IMR-90 (cell line): ENCODE results near the gene NPC1. TPM values are rescaled to one million over a fixed set of nuclear protein-coding genes. Genes with fewer than 3 reads are reported as not detected.

Experiments
- CEBPB ChIP-seq: IDR thresholded peaks from 2 replicates; pipeline ENCODE4 v1.6.1; 2012; ENCODE audit warnings: low read depth, low read length, improper control_type of control experiment
- polyA plus RNA-seq, 3 experiments: library from polyadenylated mRNA; depleted of rRNA; stranded (reverse); fragments of >200 nt; gene quantifications; 2 replicates each; pipeline ENCODE4 v1.2.3, GENCODE V29; 2012; ENCODE audit warnings: low replicate concordance in 1 of 3
- total RNA-seq: library from RNA; depleted of rRNA; stranded (reverse); fragments of >200 nt; gene quantifications from 2 replicates; pipeline ENCODE4 v1.2.3, GENCODE V29; 2012
- TF ChIP-seq, protein P1 (sequence below): conservative IDR thresholded peaks from 2 replicates; pipeline ENCODE4 v1.5.1; 2012; ENCODE audit warnings: mild to moderate bottlenecking, low read depth, low read length, improper control_type of control experiment

The NPC1 gene
- total and polyA plus RNA-seq, 2 of the 4 experiments (the other 2 are of a cell fraction): 7.5 to 7.9 TPM

DNA sequence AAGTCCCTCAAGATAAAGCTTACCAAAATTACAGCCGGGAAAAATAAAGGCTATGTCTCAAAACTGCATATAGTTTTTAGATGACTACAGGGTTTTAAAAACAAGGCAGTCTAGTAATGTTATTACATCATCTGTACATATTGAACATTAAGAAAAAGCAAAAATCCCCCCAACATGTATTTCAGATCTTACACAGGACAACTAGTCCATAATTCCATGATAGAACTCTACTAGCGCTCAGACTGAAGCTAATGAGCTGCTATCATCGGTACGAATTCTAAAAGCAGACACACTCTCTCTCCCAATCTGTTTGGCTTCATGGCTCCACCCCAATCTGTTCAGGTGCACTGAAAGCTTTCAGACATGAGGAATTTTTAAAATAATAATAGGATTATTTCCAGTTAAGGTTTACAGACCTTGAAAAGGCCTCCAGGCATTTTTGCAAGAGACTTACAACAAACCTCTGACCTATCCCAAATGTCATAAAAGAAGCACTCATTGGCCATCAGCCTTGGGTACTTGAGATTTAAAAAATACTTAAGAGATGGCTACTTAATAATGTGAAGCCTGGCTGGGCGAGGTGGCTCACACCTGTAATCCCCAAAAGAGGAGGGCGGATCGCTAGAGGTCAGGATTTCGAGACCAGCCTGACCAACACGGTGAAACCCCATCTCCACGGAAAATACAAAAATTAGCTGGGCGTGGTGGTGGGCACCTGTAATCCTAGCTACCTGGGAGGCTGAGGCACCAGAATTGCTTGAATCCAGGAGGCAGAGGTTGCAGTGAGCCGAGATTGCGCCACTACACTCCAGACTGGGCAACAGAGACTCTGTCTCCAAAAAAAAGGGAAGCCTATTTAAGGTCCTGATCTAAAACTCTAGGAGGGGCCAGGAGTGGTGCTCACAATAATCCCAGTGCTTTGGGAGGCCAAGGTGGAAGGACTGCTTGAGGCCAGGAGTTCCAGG lies 2.0 kb downstream of the NPC1 start (continued):
- TF ChIP-seq, protein P1, sequence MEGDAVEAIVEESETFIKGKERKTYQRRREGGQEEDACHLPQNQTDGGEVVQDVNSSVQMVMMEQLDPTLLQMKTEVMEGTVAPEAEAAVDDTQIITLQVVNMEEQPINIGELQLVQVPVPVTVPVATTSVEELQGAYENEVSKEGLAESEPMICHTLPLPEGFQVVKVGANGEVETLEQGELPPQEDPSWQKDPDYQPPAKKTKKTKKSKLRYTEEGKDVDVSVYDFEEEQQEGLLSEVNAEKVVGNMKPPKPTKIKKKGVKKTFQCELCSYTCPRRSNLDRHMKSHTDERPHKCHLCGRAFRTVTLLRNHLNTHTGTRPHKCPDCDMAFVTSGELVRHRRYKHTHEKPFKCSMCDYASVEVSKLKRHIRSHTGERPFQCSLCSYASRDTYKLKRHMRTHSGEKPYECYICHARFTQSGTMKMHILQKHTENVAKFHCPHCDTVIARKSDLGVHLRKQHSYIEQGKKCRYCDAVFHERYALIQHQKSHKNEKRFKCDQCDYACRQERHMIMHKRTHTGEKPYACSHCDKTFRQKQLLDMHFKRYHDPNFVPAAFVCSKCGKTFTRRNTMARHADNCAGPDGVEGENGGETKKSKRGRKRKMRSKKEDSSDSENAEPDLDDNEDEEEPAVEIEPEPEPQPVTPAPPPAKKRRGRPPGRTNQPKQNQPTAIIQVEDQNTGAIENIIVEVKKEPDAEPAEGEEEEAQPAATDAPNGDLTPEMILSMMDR: no peak
- TF ChIP-seq CEBPB: no peak
